WTC11 (cell line): ENCODE data around the gene ZC2HC1B.

ENCODE experiments used
- TF ChIP-seq, protein P1 (sequence below): fragments of 250-450 bp; sonication (Bioruptor Pico); IDR thresholded peaks from 2 replicates; pipeline ENCODE4 v1.9.0; 2021; ENCODE audit warnings: mild to moderate bottlenecking, borderline replicate concordance
- TF ChIP-seq, protein P2 (sequence below): fragments of 200-600 bp; IDR thresholded peaks from 2 replicates; pipeline ENCODE4 v1.8.0; 2022; ENCODE audit warnings: antibody characterized with exemption

GRCh38 chr6:143969077-143969476 lies 104.8 kb downstream of the ZC2HC1B start:
- TF ChIP-seq, protein P1, sequence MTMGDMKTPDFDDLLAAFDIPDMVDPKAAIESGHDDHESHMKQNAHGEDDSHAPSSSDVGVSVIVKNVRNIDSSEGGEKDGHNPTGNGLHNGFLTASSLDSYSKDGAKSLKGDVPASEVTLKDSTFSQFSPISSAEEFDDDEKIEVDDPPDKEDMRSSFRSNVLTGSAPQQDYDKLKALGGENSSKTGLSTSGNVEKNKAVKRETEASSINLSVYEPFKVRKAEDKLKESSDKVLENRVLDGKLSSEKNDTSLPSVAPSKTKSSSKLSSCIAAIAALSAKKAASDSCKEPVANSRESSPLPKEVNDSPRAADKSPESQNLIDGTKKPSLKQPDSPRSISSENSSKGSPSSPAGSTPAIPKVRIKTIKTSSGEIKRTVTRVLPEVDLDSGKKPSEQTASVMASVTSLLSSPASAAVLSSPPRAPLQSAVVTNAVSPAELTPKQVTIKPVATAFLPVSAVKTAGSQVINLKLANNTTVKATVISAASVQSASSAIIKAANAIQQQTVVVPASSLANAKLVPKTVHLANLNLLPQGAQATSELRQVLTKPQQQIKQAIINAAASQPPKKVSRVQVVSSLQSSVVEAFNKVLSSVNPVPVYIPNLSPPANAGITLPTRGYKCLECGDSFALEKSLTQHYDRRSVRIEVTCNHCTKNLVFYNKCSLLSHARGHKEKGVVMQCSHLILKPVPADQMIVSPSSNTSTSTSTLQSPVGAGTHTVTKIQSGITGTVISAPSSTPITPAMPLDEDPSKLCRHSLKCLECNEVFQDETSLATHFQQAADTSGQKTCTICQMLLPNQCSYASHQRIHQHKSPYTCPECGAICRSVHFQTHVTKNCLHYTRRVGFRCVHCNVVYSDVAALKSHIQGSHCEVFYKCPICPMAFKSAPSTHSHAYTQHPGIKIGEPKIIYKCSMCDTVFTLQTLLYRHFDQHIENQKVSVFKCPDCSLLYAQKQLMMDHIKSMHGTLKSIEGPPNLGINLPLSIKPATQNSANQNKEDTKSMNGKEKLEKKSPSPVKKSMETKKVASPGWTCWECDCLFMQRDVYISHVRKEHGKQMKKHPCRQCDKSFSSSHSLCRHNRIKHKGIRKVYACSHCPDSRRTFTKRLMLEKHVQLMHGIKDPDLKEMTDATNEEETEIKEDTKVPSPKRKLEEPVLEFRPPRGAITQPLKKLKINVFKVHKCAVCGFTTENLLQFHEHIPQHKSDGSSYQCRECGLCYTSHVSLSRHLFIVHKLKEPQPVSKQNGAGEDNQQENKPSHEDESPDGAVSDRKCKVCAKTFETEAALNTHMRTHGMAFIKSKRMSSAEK (CRISPR knock-in tag) = no peak
- TF ChIP-seq, protein P2, sequence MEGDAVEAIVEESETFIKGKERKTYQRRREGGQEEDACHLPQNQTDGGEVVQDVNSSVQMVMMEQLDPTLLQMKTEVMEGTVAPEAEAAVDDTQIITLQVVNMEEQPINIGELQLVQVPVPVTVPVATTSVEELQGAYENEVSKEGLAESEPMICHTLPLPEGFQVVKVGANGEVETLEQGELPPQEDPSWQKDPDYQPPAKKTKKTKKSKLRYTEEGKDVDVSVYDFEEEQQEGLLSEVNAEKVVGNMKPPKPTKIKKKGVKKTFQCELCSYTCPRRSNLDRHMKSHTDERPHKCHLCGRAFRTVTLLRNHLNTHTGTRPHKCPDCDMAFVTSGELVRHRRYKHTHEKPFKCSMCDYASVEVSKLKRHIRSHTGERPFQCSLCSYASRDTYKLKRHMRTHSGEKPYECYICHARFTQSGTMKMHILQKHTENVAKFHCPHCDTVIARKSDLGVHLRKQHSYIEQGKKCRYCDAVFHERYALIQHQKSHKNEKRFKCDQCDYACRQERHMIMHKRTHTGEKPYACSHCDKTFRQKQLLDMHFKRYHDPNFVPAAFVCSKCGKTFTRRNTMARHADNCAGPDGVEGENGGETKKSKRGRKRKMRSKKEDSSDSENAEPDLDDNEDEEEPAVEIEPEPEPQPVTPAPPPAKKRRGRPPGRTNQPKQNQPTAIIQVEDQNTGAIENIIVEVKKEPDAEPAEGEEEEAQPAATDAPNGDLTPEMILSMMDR = no peak
